ENCODE results near the gene CERK.

Gene CERK

DNA sequence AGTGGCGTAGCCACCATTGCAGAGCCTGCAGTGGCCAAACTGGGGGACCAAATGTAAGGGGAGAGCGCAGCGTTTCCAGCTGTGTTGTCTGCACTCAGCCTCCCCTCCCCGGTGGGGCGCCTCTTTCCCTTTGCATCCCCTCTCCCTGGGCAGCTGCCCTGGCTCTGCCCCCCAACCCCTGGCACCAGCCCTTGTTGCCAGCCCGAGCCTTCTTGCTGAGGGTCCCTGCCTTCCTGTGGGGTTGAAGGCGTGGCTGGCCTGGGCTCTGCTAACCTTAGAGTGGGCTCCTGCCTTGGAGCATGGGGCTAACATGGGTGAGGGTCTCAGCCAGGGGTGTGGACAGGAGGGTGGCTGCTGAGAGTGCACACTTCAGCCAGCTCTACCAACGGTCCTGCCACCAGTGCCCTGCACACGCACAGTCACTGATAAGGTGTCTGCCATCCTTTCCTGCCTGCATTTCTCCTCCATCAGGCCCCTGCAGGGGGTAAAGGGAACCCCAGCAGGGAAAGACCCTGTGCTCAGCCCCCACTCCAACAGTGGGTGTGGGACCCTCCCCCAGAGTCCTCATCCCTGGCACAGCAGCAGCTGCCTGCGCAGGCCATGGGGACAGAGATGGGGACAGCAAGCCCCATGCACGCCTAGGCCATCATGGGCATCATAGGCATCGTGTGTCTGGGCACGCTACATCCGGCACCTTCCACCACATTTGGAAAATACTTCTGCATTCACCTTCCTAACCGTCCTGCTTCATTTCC lies 43.5 kb downstream of the CERK start:
- TF ChIP-seq, protein P1, sequence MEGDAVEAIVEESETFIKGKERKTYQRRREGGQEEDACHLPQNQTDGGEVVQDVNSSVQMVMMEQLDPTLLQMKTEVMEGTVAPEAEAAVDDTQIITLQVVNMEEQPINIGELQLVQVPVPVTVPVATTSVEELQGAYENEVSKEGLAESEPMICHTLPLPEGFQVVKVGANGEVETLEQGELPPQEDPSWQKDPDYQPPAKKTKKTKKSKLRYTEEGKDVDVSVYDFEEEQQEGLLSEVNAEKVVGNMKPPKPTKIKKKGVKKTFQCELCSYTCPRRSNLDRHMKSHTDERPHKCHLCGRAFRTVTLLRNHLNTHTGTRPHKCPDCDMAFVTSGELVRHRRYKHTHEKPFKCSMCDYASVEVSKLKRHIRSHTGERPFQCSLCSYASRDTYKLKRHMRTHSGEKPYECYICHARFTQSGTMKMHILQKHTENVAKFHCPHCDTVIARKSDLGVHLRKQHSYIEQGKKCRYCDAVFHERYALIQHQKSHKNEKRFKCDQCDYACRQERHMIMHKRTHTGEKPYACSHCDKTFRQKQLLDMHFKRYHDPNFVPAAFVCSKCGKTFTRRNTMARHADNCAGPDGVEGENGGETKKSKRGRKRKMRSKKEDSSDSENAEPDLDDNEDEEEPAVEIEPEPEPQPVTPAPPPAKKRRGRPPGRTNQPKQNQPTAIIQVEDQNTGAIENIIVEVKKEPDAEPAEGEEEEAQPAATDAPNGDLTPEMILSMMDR (IDR thresholded peaks at IDR 0.05; ENCODE audit: control insufficient read depth, extremely low read depth, insufficient read depth) = no peak
- no peak for DNase-seq (ENCODE audit: low read depth)
- H3K4me3 ChIP-seq (ENCODE audit: low read depth, low read length) = no peak overlapping the region

DNA sequence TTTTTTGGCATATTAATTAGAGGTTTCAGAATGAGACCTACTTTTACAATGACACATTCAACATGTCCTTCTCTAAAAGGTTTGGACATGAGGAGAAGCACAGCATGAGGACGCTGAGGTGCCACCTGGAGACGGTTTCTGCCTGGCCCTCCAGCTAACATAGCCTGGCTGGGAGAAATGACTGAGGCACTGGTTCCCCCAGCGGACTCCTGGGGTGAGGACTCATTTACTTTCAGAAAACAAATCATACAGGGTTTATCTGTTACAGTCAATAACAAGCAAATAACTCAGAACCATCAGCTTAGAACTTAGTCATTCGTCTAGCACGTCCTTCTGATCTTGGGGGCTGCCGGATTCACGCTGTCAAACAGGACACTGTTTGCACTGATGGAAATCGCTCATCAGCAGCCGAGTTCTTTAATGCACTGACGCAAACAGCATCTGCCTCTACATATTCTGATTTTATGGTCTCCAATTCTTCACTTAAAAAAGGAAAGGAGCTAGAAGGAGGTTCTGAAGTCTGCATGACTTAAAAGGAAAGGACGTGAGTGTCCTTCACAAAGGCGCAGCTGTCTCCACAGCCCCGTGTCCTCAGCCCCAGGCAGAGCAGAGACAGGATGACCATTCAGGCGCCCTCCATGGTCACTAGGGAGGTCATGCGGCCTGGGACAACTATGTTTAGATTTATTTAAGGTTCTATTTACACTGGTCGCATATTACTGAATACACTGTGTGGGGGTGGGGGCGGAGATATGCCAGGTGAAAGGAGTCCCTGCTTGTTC lies 44.2 kb downstream of the CERK start:
- TF ChIP-seq, protein P1 (IDR thresholded peaks at IDR 0.05; ENCODE audit: control insufficient read depth, extremely low read depth, insufficient read depth) = no peak
- no peak overlapping the region for H3K4me3 ChIP-seq (ENCODE audit: low read depth, low read length)
- no peak for DNase-seq (ENCODE audit: low read depth)

DNA sequence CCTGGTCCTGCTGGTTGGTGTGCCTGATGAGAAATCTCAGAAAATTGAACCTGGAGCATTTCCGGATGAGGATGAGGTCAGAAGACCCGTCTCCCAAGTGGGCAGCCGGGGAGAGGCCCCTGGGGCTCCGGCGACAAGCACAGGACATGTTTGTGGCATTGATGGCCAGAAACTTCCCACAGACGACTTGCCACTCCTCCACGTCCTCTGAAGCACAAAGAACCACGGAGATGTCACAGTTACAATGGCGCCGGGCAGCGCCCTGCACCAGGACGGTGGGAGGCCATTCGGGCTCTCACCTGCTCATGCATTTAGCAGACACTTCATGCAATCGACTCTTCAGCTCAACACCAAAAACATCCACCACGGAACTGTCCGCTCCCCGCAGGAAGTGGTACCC lies 46.5 kb downstream of the CERK start:
- no peak for DNase-seq (ENCODE audit: low read depth)
- H3K4me3 ChIP-seq (ENCODE audit: low read depth, low read length) = no peak overlapping the region
- TF ChIP-seq, protein P1 (IDR thresholded peaks at IDR 0.05; ENCODE audit: control insufficient read depth, extremely low read depth, insufficient read depth) = no peak

DNA sequence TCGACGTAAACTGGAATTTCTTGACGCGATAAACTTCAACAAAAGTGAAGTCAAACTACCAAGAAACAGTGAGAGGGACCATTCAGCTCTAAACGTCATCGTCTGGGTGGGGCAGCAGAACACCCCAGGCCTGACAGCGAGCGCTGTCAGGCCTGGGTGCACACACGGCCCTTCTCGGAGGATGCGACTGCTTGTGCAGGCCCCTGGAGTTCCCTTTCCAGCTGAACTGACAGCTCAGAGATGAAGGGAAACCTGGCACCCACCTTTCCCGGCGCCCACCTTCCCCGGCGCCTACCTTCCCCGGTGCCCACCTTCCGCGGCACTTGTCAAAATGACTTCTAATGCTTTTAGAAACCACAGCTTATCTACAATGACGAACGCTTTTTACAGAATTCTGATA lies 47.9 kb downstream of the CERK start:
- TF ChIP-seq, protein P1 (IDR thresholded peaks at IDR 0.05; ENCODE audit: control insufficient read depth, extremely low read depth, insufficient read depth) = no peak
- no peak overlapping the region for H3K4me3 ChIP-seq (ENCODE audit: low read depth, low read length)
- no peak for DNase-seq (ENCODE audit: low read depth)

DNA sequence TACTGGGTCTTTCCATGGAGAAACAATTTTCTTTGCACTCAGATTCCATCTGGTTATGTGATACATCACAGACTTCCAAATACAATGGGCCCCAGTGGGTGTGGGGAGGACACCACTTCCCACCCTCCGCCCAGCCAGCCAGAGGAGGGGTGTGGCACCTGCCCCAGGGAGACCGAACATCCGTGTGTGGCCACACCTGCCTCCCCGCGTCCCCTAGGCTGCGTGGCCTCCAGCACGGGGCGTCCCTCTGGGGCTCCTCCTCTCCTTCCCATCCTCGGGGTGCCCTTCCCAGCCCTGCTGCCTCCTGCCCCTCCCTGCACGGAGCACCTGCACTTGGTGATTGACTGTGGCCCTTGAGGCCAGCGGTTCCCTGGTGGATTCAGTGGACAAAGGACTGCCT lies 49.1 kb downstream of the CERK start:
- H3K4me3 ChIP-seq (ENCODE audit: low read depth, low read length) = no peak overlapping the region
- no peak for DNase-seq (ENCODE audit: low read depth)
- TF ChIP-seq, protein P1 (IDR thresholded peaks at IDR 0.05; ENCODE audit: control insufficient read depth, extremely low read depth, insufficient read depth) = no peak

DNA sequence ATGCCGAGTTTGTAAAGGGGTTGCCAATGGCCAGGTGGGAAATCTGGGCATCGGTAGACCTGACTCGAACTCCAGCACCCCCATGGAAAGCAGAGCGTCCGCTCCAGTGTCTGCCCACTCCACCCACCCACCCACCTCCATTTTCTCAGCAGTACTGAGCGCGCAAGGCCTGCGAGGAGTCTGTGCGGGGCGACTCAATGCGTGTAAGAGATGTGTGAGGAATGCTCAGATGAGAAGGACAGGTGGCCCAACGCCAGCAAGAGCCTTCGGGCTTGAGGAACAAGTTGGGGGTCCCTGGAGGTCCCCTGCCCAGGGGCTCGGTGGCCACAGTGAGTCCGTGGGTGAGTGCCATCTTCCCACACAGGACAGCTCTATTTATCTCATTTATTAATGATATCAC lies 50.6 kb downstream of the CERK start:
- TF ChIP-seq, protein P1 (IDR thresholded peaks at IDR 0.05; ENCODE audit: control insufficient read depth, extremely low read depth, insufficient read depth) = no peak
- no peak overlapping the region for H3K4me3 ChIP-seq (ENCODE audit: low read depth, low read length)
- DNase-seq (ENCODE audit: low read depth) = no peak

Measured in LNCaP clone FGC (cell line).